ENCODE data around the gene HIGD2A. TPM values are rescaled to one million over a fixed set of nuclear protein-coding genes. Genes with fewer than 3 reads are reported as not detected.

Gene HIGD2A
- polyA plus RNA-seq, 3 donors = 101 to 298 (median 260) TPM

GRCh38 chr5:176429972-176430371, 41.4 kb downstream of the HIGD2A start:
- no peak for DNase-seq
- H3K4me1 Mint-ChIP-seq = peaks cover 3% of the 10 kb centered on the region

GRCh38 chr5:176432707-176433106, 44.2 kb downstream of the HIGD2A start:
- DNase-seq = no peak
- no peaks in the 10 kb centered on the region for H3K9me3 ChIP-seq (replicated peaks in 1 of 2; ENCODE audit: control insufficient read depth in 1 of 2, insufficient read depth in 1 of 2, low read length in 2 of 2)
- H3K27ac ChIP-seq (ENCODE audit: low read depth in 1 of 2, low read length in 2 of 2) = no peak overlapping the region
- no peaks in the 10 kb centered on the region for H3K36me3 Mint-ChIP-seq
- peaks cover 0 to 7% (median 2%) of the 10 kb centered on the region in 7 donors for H3K9me3 Mint-ChIP-seq
- intact Hi-C loops (cut with micrococcal nuclease) = no loop called here
- WGBS (ENCODE audit: insufficient coverage) = 90% methylated on average over 2 of the region's 5 CpGs
- no peak overlapping the region for H2AFZ ChIP-seq (ENCODE audit: insufficient read depth, low read depth, low read length, poor library complexity, severe bottlenecking)
- no peak overlapping the region for H3K4me3 ChIP-seq (replicated peaks in 1 of 3; ENCODE audit: low read depth in 2 of 3, low read length in 3 of 3)
- no peaks in the 10 kb centered on the region for H3K36me3 ChIP-seq (replicated peaks in 1 of 2; ENCODE audit: control insufficient read depth in 1 of 2, insufficient read depth in 2 of 2, low read length in 2 of 2)
- H3K79me2 ChIP-seq (ENCODE audit: insufficient read depth, low read length) = no peaks in the 10 kb centered on the region
- H3K4me1 Mint-ChIP-seq = peaks cover 14% of the 10 kb centered on the region
- H4K20me1 ChIP-seq (ENCODE audit: insufficient read depth, low read length) = no peaks in the 10 kb centered on the region
- no peak overlapping the region for H3K4me3 Mint-ChIP-seq
- no peak overlapping the region for H3K27ac Mint-ChIP-seq
- no peaks in the 10 kb centered on the region for H3K27me3 ChIP-seq (ENCODE audit: control insufficient read depth in 2 of 2, insufficient read depth in 2 of 2, low read length in 2 of 2)
- H3K4me2 ChIP-seq (replicated peaks; ENCODE audit: extremely low read depth, low read length, poor library complexity, severe bottlenecking) = no peak overlapping the region
- no peaks in the 10 kb centered on the region for H3K27me3 Mint-ChIP-seq (ENCODE audit: low read depth in 3 of 3)
- peaks cover 9 to 10% of the 10 kb centered on the region in 2 donors for H3K4me1 ChIP-seq (ENCODE audit: control insufficient read depth in 1 of 2, insufficient read depth in 2 of 2, low read length in 2 of 2)
- TF ChIP-seq CTCF (IDR thresholded peaks at IDR 0.05) = no peak
- no peak overlapping the region for H3K9ac ChIP-seq (ENCODE audit: insufficient read depth, low read length, poor library complexity, severe bottlenecking)

More at GRCh38 chr5:176429972-176430371, 41.4 kb downstream of the HIGD2A start:
- no CpG with 5 or more reads among the region's 4 CpGs for WGBS (ENCODE audit: insufficient coverage)
- TF ChIP-seq CTCF (IDR thresholded peaks at IDR 0.05) = no peak
- Histone ChIP-seq H2AFZ (ENCODE audit: insufficient read depth, low read depth, low read length, poor library complexity, severe bottlenecking) (no peak overlapping the region), H3K4me2 (replicated peaks; ENCODE audit: extremely low read depth, low read length, poor library complexity, severe bottlenecking) (no peak overlapping the region), H3K4me1 (ENCODE audit: control insufficient read depth in 1 of 2, insufficient read depth in 2 of 2, low read length in 2 of 2) (no peaks in the 10 kb centered on the region), H3K79me2 (ENCODE audit: insufficient read depth, low read length) (no peaks in the 10 kb centered on the region), H3K36me3 (replicated peaks in 1 of 2; ENCODE audit: control insufficient read depth in 1 of 2, insufficient read depth in 2 of 2, low read length in 2 of 2) (no peaks in the 10 kb centered on the region), H3K9me3 (replicated peaks in 1 of 2; ENCODE audit: control insufficient read depth in 1 of 2, insufficient read depth in 1 of 2, low read length in 2 of 2) (peaks cover 0 to 4% of the 10 kb centered on the region in 2 donors), H3K27me3 (ENCODE audit: control insufficient read depth in 2 of 2, insufficient read depth in 2 of 2, low read length in 2 of 2) (no peaks in the 10 kb centered on the region), H3K4me3 (replicated peaks in 1 of 3; ENCODE audit: low read depth in 2 of 3, low read length in 3 of 3) (no peak overlapping the region), H3K9ac (ENCODE audit: insufficient read depth, low read length, poor library complexity, severe bottlenecking) (no peak overlapping the region), H4K20me1 (ENCODE audit: insufficient read depth, low read length) (no peaks in the 10 kb centered on the region), H3K27ac (ENCODE audit: low read depth in 1 of 2, low read length in 2 of 2) (no peak overlapping the region)
- H3K27ac Mint-ChIP-seq = no peak overlapping the region
- no peaks in the 10 kb centered on the region for H3K36me3 Mint-ChIP-seq
- intact Hi-C loops (cut with micrococcal nuclease) = no loop called here
- H3K4me3 Mint-ChIP-seq = no peak overlapping the region
- H3K9me3 Mint-ChIP-seq = peaks cover 0 to 15% (median 7%) of the 10 kb centered on the region in 7 donors
- no peaks in the 10 kb centered on the region for H3K27me3 Mint-ChIP-seq (ENCODE audit: low read depth in 3 of 3)
